ENCODE data around the gene RBMY1D.
"Not testable (repeated sequence)": the region's sequence is repeated elsewhere in the genome, so short reads cannot be mapped to it uniquely, and the experiment has no call there.

RBMY1D gene

DNA sequence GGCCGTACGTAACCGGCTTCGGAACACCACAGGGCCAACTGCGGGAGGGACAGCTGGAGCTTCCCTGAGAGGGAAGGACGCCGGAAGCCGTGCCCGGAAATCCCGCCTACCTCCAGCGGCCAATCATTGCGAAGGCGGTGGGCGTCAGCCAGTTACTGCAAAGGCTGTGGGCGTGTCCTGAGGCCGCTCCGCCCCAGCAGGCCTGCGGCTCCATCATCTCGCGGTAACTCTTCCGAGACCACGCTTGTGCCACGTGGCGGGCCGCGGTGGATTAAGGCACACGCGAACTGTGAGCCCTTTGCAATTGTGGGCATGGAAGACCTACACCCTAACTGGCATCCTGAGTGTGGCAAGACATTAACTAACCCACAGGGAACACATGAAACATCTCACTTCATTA lies at the start of gene RBMY1D:
Gene RBMY1D, minus strand, starts transcription at position 101 of the 400 bp plus-strand sequence. CDS start 2,013 bp downstream, outside the sequence.
- not testable (repeated sequence) for FAIRE-seq

GRCh38 chrY:21917932-21918331 lies 23.6 kb upstream of the RBMY1D start, which contains the start of gene RBMY1E:
TSS of gene RBMY1E (minus strand) at chrY:21918032. CDS start at chrY:21916054, 1,978 bp downstream.
- FAIRE-seq, result not testable (repeated sequence)

GRCh38 chrY:21869407-21870076 lies 24.8 kb downstream of the RBMY1D start:
- not testable (repeated sequence) for FAIRE-seq

DNA sequence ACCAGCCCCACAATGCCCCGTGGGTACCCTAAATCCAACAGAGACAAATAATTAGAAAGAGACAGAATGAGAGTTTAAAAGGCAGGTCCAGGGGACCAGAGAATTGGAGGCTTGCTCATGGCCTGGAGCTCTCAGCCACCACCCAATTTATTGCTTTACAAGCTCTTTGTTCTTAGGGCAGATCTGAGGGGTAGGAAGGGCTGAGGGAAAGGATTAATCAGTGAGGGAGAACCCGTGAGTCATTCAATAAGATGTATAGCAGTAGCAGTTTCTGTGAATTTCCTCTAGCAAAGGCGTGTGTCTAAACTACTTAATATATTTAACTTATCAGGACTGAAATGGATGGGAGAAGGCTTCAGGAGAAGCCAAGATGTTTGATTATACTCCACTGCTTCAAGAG lies 48.8 kb downstream of the RBMY1D start:
- no peak for FAIRE-seq

- no peak for FAIRE-seq
Observed at GRCh38 chrY:21842090-21842489, 52.2 kb downstream of the RBMY1D start.

- FAIRE-seq, result no peak
Observed at GRCh38 chrY:21839489-21839888, 54.8 kb downstream of the RBMY1D start.

GRCh38 chrY:21836343-21836742 lies 58.0 kb downstream of the RBMY1D start:
- no peak for FAIRE-seq

DNA sequence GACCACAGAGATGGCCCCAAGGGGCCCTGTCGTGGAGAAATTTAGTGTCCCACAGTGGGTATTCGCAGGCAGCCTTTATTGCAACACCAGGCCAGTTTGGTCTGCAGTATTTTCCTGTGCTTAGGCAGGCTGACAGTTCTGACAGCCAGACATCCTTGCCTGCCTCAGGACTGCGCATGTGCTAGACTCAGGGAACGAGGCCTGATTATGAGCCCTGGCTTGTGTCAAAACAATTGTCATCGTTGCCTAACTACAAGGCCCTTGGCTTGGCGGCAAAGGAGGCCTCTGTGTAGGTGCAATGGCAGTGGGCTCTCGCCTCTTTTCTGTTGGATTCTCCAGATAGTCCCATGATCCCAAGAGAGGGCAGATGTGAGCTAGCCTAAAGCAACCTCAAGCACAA lies 59.3 kb downstream of the RBMY1D start:
- FAIRE-seq, result no peak
